Inflammatory macrophage (primary cell): ENCODE data around the gene ACTN2.
"Not testable (repeated sequence)": the region's sequence is repeated elsewhere in the genome, so short reads cannot be mapped to it uniquely, and the experiment has no call there.

Experiments
- DNase-seq, 2 donors: peaks; one replicate each; pipeline ENCODE4 v3.0.0-alpha.2; 2020 to 2022
- total RNA-seq, 18 experiments: gene quantifications; one replicate each; lab custom pipeline; 2026; ENCODE audit warnings: mixed read lengths in 6 of 18, inconsistent platforms in 2 of 18; lab: John Stamatoyannopoulos, UW

ACTN2 gene
- 0 to 0.37 (median 0.21) reads per million in 18 experiments for total RNA-seq

DNA sequence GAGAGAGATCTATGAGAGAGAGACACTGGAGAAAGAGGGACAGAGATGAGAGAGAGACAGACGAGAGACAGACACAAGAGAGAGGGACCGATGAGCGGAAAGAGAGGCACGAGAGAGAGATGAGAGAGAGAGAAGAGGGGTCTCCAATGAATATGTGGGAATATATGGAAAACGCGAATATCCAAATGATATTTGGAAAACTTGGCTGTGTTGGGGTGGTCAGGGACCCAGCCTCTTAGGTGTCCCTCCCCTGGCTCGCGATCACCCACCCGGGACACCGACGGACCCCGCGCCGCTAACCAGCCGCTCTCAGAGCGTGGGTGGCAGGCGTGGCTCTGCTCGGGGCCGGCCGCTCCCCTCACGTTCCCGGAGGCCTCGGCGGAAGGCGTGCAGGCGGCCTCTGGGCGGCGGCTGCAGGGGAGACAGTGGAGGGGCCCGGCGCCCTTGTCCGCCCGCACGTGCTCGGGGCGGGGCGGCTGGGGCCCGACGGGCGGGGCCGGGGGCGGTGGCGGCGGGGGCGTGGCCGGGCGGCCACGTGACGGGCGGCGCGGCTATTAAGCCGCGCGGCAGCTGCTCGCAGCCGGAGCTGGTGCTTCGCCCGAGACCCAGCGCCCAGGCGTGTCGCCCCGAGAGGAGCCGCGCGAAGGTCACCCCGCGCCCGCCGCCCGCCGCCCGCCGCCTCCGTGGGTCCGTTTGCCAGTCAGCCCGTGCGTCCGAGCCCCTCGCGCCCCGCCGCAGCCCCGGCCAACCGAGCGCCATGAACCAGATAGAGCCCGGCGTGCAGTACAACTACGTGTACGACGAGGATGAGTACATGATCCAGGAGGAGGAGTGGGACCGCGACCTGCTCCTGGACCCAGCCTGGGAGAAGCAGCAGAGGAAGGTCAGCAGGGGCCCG is at the start of gene ACTN2:
Gene ACTN2, plus strand, starts transcription at position 583 of the 898 bp plus-strand sequence. Its CDS starts 175 bp downstream, at position 758.
- peak; percentile 21 to 23 for DNase-seq

DNA sequence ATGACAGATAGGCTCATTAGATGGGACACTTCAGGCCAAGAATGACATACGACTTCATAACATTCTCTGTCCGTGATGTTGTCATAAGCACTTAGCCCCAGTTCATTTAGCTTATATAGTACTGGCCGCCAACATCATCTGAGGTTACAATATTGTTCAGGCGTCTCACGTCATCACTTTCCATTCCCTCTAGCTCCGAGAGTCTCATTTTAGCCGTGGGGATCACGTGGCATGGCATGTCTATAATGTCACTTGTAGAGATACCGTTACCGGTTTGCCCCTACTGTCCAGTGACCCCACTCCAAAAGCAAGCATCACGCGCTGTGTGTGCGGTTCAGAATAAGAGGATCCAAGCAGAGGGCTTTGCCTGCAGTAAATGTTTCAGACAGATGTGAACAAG is 47.4 kb upstream of the ACTN2 start:
- DNase-seq = no peak

DNA sequence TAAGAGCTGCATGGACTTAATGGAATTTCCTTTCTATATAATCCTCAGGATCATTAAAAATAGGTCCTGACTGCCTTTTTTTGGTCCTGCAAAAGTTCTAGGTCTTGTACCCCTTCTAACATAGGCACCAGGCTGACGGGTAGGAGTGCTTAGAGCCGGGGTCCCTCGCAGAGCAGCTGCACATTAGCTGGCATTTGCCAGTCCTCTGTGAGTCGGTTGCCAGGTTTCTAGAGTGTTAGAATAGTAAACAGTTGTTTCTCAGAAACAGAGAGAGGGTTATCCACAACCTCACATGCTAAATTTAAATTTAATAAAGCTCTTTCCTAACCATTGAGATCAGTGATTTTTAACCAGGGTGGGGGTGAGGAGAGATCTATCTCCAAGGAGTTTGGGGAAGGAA is 46.6 kb upstream of the ACTN2 start:
- DNase-seq = no peak

DNA sequence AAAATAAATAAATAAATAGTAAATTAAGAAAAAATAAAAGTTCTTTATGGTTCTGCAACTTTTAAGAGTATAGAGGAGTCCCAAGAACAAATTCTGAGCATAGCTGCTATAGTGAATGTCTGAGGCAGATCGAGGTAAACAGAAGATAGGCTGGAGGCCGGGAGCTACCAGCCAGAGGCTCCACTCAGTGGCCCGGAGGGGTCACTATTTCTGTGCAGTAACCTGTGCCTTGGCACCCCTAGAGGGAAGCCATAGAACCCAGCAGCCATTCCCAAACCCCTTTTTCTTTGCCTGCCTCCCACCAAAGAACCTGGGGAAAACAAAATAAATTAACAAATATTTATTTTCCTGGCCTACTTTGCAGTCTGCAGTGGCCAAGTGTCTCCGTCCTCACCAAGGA is 43.5 kb upstream of the ACTN2 start:
- no peak for DNase-seq

DNA sequence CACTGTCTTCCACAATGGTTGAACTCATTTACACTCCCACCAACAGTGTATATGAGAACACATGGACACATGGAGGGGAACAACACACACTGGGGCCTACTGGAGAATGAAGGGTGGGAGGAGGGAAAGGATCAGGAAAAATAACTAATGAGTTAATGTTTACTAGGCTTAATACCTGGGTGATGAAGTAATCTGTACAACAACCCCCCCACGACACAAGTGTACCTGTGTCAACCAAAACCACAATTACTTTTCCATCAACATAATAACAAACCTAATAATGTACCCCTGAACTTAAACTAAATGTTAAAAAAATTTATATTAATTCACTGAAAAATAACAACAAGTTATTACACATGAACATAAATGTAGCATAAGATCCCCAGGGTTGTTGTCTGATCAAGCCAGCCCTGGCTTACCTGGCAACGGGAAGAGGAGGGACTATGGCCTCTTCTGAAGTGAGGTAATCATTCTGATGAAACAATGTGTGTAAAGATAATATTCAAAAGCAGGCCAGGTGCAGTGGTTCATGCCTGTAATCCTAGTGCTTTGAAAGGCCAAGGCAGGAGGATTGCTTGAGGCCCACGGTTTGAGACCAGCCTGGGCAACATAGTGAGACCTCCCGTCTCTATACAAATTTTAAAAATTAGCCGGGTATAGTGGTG is 41.2 kb upstream of the ACTN2 start:
- DNase-seq = no peak

DNA sequence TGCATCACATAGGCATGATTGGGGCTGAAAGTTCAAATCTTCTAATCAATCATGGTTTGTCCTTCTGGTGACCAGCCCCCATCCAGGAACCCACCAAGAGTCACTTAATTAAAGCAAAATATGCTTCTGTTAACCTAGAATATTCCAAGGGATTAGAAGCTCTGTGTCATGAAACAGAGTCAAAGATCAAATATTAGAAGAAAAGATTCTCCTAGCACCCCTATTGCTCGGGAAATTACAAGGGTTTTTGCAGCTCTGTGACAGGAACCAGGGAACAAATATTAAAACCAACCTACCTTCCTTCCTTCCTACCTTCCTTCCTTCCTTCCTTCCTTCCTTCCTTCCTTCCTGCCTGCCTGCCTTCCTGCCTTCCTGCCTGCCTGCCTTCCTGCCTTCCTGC is 31.8 kb upstream of the ACTN2 start:
- no peak for DNase-seq

DNA sequence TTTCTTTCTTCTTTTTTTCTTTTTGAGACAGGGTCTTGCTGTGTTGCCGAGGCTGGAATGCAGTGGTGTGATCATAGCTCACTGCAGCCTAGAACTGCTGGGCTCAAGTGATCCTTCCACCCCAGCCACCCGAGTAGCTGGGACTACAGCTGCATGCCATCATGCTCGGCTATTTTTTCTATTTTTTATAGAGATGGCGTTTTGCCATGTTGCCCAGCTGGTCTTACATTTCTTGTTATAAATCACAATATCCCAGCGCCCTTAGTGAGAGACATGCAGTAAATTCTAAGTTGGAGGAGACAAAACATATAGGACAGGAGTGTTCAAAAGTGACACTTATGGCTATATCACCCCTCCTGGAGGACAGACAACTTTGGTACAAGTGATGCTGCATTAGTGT is 31.3 kb upstream of the ACTN2 start:
- no peak for DNase-seq

DNA sequence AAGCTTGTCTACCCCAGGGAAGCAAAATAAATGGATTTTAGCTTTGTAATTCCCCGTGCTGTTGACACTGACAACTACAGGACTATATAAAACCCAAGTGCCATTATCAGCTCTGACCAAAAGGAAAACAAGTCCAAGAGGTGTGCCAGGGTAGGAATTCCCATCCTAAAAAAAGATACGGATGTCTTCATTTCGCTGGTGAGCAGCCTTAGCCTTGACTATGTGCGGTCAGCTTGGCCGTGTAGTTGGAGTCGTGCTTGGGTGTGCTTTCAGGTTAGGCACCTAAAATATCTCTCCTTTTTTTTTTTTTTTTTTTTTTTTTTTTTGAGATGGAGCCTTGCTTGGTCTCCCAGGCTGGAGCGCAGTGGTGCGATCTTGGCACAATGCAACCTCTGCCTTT is 28.9 kb upstream of the ACTN2 start:
- no peak for DNase-seq

DNA sequence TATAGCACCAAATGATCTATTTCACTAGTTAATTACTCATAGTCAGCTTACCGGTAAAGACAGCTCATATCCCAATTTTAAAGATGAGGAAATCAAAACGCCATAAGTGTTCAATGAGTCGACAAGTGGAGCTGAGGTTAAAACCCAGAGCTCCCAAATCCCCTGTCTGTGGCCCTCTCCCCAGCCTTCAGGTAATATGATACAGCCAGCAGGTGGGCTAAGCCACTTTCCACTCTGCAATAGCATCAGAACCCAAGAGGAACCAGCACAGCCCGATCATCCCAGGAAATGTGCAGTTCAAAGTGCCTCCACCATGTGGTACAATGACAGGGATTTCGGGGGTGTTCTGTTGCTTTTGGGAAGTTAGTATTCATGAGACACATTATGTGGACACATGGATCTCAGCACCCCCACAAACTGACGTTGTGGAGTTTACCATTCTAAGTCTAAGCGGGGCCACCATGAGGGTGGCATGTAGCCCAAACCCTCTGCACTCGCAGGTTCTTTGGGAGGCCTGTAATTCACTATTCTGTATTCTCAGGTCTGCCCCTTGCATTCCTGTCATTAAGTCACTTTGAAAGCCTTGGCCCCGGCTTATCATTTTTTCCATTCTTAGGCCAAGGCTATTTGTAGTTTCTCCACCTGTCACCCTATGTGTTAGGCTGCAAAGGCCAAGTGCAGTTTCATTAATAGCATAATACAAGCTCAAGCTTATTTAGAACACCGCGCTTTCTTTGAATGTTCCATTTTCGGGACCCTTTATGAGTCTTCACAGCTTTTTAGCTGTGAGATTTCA is 26.3 kb upstream of the ACTN2 start:
- no peak for DNase-seq

DNA sequence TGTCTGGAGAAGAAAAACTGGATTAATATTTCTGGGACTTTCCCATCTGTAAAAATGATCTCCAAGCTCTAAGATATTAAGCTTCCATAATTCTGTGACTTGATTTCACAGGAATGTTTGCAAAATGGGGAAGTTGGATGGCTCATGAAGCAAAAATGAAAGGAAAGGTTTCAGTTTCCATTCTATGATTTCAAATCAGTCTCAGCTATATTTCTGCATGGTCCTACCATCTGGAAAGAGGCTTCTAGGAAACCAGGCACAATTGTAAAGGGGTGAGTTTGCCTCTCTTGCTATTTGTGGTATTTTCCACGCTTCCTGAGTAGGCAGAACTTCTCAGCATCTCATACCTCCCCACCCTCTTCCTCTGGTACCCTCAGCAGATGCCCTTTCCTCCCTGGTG is 22.4 kb upstream of the ACTN2 start:
- DNase-seq = no peak

DNA sequence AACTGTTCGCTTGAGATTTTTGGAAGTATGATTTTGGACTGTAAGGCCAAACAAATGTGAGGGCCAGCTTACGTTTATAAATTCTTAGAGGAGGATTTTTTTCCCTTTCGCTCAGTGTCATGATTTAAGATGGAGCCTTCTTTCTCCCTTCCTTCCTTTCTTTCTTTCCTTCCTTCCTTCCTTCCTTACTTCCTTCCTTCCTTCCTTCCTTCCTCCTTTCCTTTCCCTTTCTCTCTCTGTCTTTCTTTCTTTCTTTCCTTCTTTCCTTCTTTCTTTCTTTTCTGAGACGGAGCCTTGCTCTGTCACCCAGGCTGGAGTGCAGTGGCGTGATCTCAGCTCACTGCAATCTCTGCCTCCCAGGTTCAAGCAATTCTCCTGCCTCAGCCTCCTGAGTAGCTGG is 17.4 kb upstream of the ACTN2 start:
- not testable (repeated sequence) for DNase-seq

DNA sequence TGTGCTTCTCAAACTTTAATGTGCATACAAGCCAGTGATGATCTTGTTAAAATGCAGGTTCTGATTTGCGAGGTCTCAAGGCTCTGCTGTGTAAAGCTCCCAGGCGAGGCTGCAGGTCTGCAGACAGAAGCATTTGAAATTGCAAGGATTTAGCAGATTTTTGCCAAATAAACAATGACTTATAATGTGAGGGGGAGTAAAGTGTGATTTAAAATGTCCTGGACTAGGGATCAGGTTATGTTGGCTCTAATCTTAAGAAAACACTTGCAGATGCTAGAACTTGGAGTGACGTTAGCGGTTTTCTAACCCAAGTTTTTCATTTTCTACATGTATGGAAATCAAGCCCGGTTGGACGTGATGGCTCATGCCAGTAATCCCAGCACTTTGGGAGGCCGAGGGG is 16.2 kb upstream of the ACTN2 start:
- DNase-seq = no peak

DNA sequence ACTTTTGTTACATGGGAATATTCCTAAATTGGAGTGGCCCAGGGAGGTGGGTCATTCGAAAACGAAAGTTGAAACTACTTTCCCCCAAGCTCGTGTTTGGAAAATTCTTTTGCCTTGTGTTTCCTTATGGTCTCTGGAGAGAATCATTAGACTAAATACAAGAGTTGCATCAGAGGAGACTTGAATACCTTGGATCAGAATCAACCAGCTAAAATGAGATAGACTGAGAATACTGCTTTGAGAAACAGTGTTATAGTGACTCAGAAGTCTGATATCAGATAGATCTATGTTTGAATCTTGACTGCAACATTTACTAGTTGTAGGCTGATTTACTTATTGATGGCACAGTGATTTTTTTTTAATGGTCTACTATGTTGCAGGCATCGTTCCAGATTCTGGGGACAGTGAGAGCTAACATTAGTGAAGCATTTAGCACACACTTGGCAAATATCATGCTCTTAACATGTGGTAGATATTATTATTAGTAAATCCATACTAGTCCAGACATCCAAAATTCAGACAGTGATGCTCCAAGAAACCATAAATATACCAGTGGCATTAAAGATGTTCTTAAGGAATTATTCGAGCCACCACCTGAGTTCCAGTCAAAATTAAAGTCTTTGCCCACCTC is 12.9 kb upstream of the ACTN2 start:
- DNase-seq = no peak

DNA sequence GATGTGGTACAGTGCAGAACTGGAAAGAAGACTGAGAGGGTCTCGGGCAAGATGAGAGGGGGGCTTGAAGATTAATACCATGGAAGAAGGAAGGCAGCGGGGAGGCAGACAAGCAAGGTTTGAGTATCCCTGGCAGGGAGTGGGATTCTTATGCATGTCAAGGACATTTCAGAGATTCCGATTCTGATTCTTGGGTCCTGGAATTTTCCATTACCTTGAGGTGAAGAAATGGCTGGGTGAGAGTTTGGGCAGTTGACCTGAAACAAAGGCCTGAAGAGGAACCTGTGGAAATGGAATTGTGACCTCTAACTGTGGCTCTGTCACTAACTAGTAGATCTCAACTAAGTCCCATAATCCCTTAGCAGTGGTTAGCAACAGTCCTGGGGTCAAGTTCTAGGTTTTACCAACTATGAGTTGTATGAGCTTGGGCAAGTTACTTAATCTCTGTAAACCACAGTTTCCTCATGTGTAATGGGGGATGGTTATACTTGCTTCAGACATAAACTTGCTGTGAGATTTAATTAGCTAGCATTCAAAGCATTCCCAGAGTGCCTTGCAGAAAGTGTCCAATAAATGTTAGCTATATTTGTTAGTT is 8.6 kb upstream of the ACTN2 start:
- DNase-seq = peak; percentile 48 to 67

DNA sequence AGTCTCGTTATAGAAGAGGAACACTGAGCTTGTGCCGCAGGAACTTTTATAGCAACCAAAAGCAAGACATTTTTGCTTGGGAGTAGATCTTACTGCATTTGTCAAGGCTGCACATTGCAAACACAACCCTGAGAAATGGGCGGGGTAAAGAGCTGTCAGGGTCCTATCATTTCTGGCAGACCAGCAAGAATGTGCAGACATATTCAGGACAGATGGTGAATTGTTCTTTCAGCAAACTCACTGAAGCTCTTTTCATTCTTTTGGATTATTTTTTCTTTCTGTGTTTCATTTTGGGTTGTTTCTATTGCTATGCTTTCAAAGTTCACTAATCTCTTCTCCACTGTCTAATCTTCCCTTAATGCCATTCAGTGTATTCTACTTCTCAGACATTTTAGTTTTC is 5.1 kb upstream of the ACTN2 start:
- no peak for DNase-seq

DNA sequence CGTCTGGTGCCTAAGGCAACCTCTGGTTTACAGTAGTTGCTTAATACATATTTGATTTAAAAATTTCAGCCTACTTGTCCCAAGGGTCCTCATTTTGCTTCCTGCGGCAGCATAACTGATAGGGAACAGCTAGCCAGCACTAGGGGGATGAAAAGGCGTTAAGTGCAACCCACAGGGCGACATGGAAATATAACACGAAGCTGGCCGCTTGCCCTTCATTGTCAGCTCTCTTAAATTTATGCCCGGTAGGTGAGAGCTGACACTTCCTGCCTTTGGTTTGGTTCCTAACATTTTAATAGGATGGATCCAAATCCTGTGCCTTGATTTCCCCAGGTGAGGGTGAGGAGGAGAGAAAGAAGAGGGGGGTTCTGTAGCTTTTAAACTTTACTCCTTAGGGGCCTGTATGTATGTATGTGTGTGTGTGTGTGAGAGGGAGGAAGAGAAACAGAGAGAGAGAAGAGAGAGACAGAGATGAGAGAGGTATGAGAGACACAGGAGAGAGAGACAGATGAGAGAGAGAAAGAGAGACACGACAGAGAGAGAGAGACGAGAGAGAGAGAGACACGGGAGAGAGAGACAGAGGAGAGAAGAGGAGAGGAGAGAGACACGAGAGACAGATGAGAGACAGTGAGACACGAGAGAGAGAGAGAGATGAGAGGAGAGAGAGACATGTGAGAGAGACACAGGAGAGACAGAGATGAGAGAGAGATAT is 938 bp upstream of the ACTN2 start:
- no peak for DNase-seq

DNA sequence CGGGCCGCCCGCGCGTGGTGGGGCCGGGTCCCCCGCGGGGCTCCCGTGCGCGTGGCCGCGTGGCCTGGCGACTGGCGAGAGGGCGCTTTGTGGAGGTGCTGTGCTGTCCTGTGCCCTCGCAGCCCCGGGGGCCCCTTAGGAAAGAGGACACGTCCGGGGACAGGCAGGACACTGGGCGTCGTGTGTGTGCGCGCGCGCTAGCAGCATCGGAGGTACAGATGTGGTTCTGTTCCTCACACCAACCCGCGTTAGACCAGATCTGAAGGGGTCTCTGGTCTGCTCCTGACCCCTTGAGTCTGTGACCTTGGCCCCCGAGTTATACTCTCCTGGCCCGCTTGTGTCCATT is 489 bp downstream of the ACTN2 start:
- no peak for DNase-seq

DNA sequence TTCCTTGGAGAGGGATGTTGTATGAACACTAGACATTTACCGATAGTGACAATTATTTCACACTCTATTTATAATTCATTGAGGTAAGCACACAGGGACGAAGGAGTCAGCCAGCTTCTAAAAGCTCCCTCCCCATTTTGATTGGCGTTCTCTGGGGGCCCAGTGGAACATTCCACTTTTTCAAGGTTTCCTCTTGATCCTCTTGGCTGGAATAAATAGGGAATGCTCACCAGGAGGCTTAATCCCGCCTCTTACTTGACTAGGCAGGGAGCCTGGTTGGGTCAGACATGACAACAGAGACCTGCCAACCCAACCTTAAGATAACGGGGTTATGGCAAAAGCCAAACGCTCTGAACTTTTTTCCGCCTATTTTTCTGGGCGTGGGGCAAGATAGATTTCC is 974 bp downstream of the ACTN2 start:
- no peak for DNase-seq

DNA sequence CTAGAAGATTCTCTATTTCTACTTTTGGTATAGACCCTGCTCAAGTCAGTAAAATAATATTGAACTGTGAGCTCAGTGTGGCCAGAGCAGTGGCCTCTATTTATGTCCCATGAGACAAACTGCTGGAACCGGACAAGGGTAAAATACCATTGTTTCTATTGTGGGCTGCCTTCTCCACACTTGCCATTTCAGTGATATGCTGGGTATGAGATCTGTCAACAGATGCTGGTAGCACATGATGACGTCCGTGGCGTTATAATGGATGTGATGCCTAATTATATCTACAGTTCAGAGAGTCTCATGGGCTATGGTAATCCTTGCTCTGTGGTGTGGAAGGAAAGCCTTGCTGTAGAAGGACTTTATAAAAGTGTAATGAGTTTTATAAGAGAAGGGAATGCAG is 2.4 kb downstream of the ACTN2 start:
- DNase-seq = no peak

DNA sequence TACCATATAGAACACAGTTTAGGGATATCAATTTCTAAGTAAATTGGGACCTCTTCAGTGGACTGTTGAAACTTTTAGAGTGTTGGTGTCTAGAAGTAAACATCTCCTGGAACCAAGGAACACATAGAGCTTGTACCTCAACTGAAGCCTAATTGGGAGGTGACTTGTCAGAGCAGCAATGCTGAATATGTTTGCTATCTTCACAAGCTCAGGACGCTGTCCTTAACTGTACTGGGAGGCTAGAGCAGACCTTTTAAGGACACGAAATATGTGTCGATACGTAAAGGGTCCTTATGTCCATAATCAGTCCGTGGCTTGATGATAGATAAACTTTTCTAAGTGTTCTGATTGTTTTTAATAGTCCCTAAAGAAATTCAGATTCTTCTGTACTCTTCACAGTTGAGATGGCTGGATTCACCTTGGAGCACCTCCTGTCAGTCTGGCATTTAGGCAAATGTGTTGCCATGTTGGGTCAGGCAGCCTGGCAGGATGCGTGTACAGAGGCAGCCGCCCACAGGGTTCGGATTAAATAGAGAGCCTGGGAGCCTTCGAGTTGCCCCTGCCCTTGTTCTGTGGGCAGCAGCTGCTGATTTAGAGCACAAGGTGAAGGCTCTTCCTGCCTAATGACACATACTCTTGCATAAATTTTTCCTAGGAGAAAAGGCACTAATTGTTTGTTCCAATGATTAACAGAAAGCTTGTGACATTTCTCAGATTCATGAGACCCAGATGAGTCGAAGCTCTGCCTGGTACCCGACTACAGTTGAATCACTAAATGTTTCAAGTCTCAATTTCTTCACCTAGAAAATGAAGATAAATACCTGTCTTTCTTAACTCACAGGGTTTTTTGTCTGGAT is 3.6 kb downstream of the ACTN2 start:
- no peak for DNase-seq

DNA sequence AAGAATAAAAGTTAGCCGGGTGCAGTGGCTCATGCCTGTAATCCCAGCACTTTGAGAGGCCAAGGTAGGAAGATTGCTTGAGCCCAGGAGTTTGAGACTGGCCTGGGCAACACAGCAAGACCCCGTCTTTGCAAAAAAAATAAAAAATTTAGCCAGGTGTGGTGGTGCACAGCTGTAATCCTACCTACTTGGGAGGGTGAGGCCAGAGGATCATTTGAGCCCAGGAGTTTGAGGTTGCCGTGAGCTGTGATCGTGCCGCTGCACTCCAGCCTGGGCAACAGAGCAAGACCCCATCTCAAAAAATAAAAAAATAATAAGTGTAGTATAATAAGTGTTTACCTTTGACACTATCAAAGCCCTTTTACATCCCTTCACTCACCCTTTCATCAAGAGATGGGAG is 5.0 kb downstream of the ACTN2 start:
- no peak for DNase-seq
